ENCODE data around the gene GPC5. TPM values are rescaled to one million over a fixed set of nuclear protein-coding genes. Genes with fewer than 3 reads are reported as not detected.
"Not testable (repeated sequence)": the region's sequence is repeated elsewhere in the genome, so short reads cannot be mapped to it uniquely, and the experiment has no call there.

Gene GPC5
- polyA plus RNA-seq, 1 experiment: not detected

- CTCF ChIA-PET: no interaction called here
- no peak for TF ChIP-seq CTCF (IDR thresholded peaks at IDR 0.05; ENCODE audit: insufficient read depth, low read depth, low read length)
- no peaks in the 10 kb centered on the region for H3K27me3 ChIP-seq (ENCODE audit: control insufficient read depth, insufficient read depth, low read length)
Observed at GRCh38 chr13:92886535-92887077, 1488.2 kb downstream of the GPC5 start.

GRCh38 chr13:92894447-92894846, 1496.0 kb downstream of the GPC5 start:
- CTCF ChIA-PET: no interaction called here
- DNase-seq (ENCODE audit: low read depth): no peak
- Histone ChIP-seq H3K36me3 (ENCODE audit: control insufficient read depth, insufficient read depth, low read length) (no peaks in the 10 kb centered on the region), H3K27me3 (ENCODE audit: control insufficient read depth, insufficient read depth, low read length) (no peaks in the 10 kb centered on the region), H3K4me3 (ENCODE audit: low read depth, low read length) (no peak overlapping the region)
- POLR2A ChIA-PET: no interaction called here
- TF ChIP-seq CTCF (IDR thresholded peaks at IDR 0.05; ENCODE audit: insufficient read depth, low read depth, low read length): no peak

More at GRCh38 chr13:92886535-92887077, 1488.2 kb downstream of the GPC5 start:
- H3K4me3 ChIP-seq (ENCODE audit: low read depth, low read length): no peak overlapping the region
- no peak for DNase-seq (ENCODE audit: low read depth)
- POLR2A ChIA-PET: interaction anchor here (0.6 kb wide), 1 partner anchor 65 kb away, joined by 3 read pairs; no protein-coding TSS in a partner anchor
- no peaks in the 10 kb centered on the region for H3K36me3 ChIP-seq (ENCODE audit: control insufficient read depth, insufficient read depth, low read length)

DNA sequence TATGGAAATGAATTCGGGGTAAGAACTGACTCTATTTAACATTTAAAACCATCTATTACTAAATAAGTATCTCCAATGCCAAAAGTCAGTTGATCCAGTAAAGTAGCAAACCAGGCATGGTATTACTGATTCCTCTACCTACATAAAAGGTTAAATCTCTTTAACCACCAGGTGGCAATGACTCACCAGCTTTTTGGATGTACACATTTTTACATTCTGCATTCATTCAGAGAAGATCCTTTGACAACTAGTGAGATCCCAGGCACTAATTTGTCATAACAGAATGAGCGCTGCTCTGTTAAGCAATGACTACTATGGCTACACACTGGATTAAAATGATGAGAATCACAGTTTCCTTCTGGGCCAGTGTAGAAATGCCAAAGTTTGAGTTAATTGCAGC, 1498.4 kb downstream of the GPC5 start:
- no peak for DNase-seq (ENCODE audit: low read depth)
- Histone ChIP-seq H3K36me3 (ENCODE audit: control insufficient read depth, insufficient read depth, low read length) (no peaks in the 10 kb centered on the region), H3K4me3 (ENCODE audit: low read depth, low read length) (no peak overlapping the region), H3K27me3 (ENCODE audit: control insufficient read depth, insufficient read depth, low read length) (no peaks in the 10 kb centered on the region)
- TF ChIP-seq CTCF (IDR thresholded peaks at IDR 0.05; ENCODE audit: insufficient read depth, low read depth, low read length): no peak
- CTCF ChIA-PET: no interaction called here
- POLR2A ChIA-PET: no interaction called here

DNA sequence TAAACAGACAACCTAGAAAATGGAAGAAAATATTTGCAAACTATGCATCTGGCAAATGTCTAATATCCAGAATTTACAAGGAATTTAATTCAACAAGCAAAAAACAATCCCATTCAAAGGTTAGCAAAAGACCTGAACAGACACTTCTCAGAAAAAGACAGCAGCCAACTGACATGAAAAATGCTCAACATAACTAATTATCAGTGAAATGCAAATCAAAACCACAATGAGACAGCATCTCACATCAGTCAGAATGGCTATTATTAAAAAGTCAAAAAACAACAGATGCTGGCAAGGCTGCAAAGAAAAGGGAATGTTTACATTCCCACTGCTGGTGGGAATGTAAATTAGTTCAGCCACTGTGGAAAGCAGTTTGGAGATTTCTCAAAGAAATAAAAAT, 1500.5 kb downstream of the GPC5 start:
- CTCF ChIA-PET; H3K36me3 ChIP-seq (ENCODE audit: control insufficient read depth, insufficient read depth, low read length); DNase-seq (ENCODE audit: low read depth); POLR2A ChIA-PET; H3K27me3 ChIP-seq (ENCODE audit: control insufficient read depth, insufficient read depth, low read length); H3K4me3 ChIP-seq (ENCODE audit: low read depth, low read length): not testable (repeated sequence)

DNA sequence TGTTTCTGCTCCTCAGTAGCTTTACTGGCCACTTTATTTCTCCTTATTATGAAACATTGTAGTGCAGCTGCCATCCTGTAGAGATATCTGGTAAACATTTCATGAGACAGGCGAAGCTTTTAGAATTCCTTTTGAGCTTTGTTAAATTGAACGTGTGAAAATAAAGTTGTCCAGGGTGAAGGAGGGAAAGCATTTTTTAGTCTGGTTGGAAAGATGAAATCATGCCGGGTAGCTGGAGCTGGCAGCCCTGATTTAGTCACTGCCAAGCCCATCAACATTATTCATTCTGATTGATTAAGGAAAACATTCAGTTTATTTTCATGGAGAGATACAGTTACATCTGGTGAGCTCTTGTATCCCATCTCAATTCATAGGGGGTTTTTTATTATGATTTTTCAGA, 1502.0 kb downstream of the GPC5 start:
- Histone ChIP-seq H3K36me3 (ENCODE audit: control insufficient read depth, insufficient read depth, low read length) (no peaks in the 10 kb centered on the region), H3K27me3 (ENCODE audit: control insufficient read depth, insufficient read depth, low read length) (no peaks in the 10 kb centered on the region), H3K4me3 (ENCODE audit: low read depth, low read length) (no peak overlapping the region)
- POLR2A ChIA-PET: no interaction called here
- TF ChIP-seq CTCF (IDR thresholded peaks at IDR 0.05; ENCODE audit: insufficient read depth, low read depth, low read length): no peak
- no peak for DNase-seq (ENCODE audit: low read depth)
- CTCF ChIA-PET: no interaction called here

DNA sequence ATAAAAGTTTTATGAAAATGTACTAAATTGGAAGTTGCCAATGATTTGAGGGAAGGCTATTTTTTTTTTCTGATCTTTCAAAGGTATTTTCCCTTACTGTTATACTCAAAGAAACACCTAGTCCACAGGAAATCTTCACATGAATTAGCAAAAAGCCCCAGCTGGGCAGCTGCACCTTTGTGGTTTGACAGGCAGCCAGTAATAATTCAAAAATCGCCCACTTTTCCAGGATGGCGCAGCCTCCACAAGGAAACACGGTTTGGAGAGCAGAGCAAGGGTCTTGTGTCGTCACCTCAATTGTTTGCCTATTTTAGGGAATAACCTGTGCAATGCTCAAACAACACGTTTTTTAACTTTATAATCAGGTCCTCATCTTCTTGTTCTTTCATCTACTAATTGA, 1503.3 kb downstream of the GPC5 start:
- CTCF ChIA-PET: no interaction called here

More for the DNA sequence above, 1503.3 kb downstream of the GPC5 start:
- no peak for DNase-seq (ENCODE audit: low read depth)
- H3K4me3 ChIP-seq (ENCODE audit: low read depth, low read length): no peak overlapping the region
- no peaks in the 10 kb centered on the region for H3K36me3 ChIP-seq (ENCODE audit: control insufficient read depth, insufficient read depth, low read length)
- no peak for TF ChIP-seq CTCF (IDR thresholded peaks at IDR 0.05; ENCODE audit: insufficient read depth, low read depth, low read length)
- no peaks in the 10 kb centered on the region for H3K27me3 ChIP-seq (ENCODE audit: control insufficient read depth, insufficient read depth, low read length)
- POLR2A ChIA-PET: no interaction called here
